ENCODE data around the gene ELP1.

ELP1 gene

GRCh38 chr9:108880738-108881316 lies 53.1 kb downstream of the ELP1 start:
- Histone ChIP-seq H3K9me3 (ENCODE audit: control insufficient read depth, low read length) (no peaks in the 10 kb centered on the region), H3K4me3 (ENCODE audit: low read length) (no peak overlapping the region), H3K9ac (ENCODE audit: low read length) (no peak overlapping the region), H3K36me3 (ENCODE audit: control insufficient read depth, insufficient read depth, low read length, severe bottlenecking) (peaks cover 67% of the 10 kb centered on the region), H3K4me1 (ENCODE audit: control insufficient read depth, insufficient read depth, low read length) (peaks cover 15% of the 10 kb centered on the region), H3K27me3 (replicated peaks; ENCODE audit: control insufficient read depth, insufficient read depth, low read length) (no peaks in the 10 kb centered on the region)
- DNase-seq (ENCODE audit: low read depth) = no peak

- Histone ChIP-seq H3K9ac (ENCODE audit: low read length) (no peak overlapping the region), H3K4me3 (ENCODE audit: low read length) (no peak overlapping the region), H3K9me3 (ENCODE audit: control insufficient read depth, low read length) (no peaks in the 10 kb centered on the region), H3K27me3 (replicated peaks; ENCODE audit: control insufficient read depth, insufficient read depth, low read length) (no peaks in the 10 kb centered on the region), H3K36me3 (ENCODE audit: control insufficient read depth, insufficient read depth, low read length, severe bottlenecking) (peaks cover 95% of the 10 kb centered on the region), H3K4me1 (ENCODE audit: control insufficient read depth, insufficient read depth, low read length) (no peaks in the 10 kb centered on the region)
- no peak for DNase-seq (ENCODE audit: low read depth)
Observed at GRCh38 chr9:108877524-108877923, 56.4 kb downstream of the ELP1 start.

GRCh38 chr9:108876425-108876824 lies 57.5 kb downstream of the ELP1 start:
- Histone ChIP-seq H3K27me3 (replicated peaks; ENCODE audit: control insufficient read depth, insufficient read depth, low read length) (no peaks in the 10 kb centered on the region), H3K9me3 (ENCODE audit: control insufficient read depth, low read length) (peaks cover 5% of the 10 kb centered on the region), H3K9ac (ENCODE audit: low read length) (no peak overlapping the region), H3K4me3 (ENCODE audit: low read length) (no peak overlapping the region), H3K4me1 (ENCODE audit: control insufficient read depth, insufficient read depth, low read length) (no peaks in the 10 kb centered on the region), H3K36me3 (ENCODE audit: control insufficient read depth, insufficient read depth, low read length, severe bottlenecking) (peaks cover 93% of the 10 kb centered on the region)
- no peak for DNase-seq (ENCODE audit: low read depth)

GRCh38 chr9:108874058-108874788 lies 59.7 kb downstream of the ELP1 start:
- Histone ChIP-seq H3K27me3 (replicated peaks; ENCODE audit: control insufficient read depth, insufficient read depth, low read length) (no peaks in the 10 kb centered on the region), H3K9me3 (ENCODE audit: control insufficient read depth, low read length) (peaks cover 7% of the 10 kb centered on the region), H3K4me1 (ENCODE audit: control insufficient read depth, insufficient read depth, low read length) (peaks cover 5% of the 10 kb centered on the region), H3K36me3 (ENCODE audit: control insufficient read depth, insufficient read depth, low read length, severe bottlenecking) (peaks cover 85% of the 10 kb centered on the region), H3K9ac (ENCODE audit: low read length) (no peak overlapping the region), H3K4me3 (ENCODE audit: low read length) (no peak overlapping the region)
- no peak for DNase-seq (ENCODE audit: low read depth)

- DNase-seq (ENCODE audit: low read depth) = peak; percentile 62
- no peak overlapping the region for H3K4me3 ChIP-seq (ENCODE audit: low read length)
- no peaks in the 10 kb centered on the region for H3K27me3 ChIP-seq (replicated peaks; ENCODE audit: control insufficient read depth, insufficient read depth, low read length)
- H3K9me3 ChIP-seq (ENCODE audit: control insufficient read depth, low read length) = peaks cover 7% of the 10 kb centered on the region
- H3K4me1 ChIP-seq (ENCODE audit: control insufficient read depth, insufficient read depth, low read length) = peaks cover 20% of the 10 kb centered on the region
- no peak overlapping the region for H3K9ac ChIP-seq (ENCODE audit: low read length)
- H3K36me3 ChIP-seq (ENCODE audit: control insufficient read depth, insufficient read depth, low read length, severe bottlenecking) = peaks cover 39% of the 10 kb centered on the region
Observed at GRCh38 chr9:108869092-108869725, 64.7 kb downstream of the ELP1 start.

- Histone ChIP-seq H3K36me3 (ENCODE audit: control insufficient read depth, insufficient read depth, low read length, severe bottlenecking) (peaks cover 26% of the 10 kb centered on the region), H3K9me3 (ENCODE audit: control insufficient read depth, low read length) (peaks cover 7% of the 10 kb centered on the region), H3K4me1 (ENCODE audit: control insufficient read depth, insufficient read depth, low read length) (peaks cover 20% of the 10 kb centered on the region), H3K27me3 (replicated peaks; ENCODE audit: control insufficient read depth, insufficient read depth, low read length) (no peaks in the 10 kb centered on the region), H3K9ac (ENCODE audit: low read length) (no peak overlapping the region), H3K4me3 (ENCODE audit: low read length) (no peak overlapping the region)
- DNase-seq (ENCODE audit: low read depth) = no peak
Observed at GRCh38 chr9:108867829-108868228, 66.1 kb downstream of the ELP1 start.

GRCh38 chr9:108867116-108867515 lies 66.8 kb downstream of the ELP1 start:
- Histone ChIP-seq H3K4me3 (ENCODE audit: low read length) (no peak overlapping the region), H3K9ac (ENCODE audit: low read length) (no peak overlapping the region), H3K4me1 (ENCODE audit: control insufficient read depth, insufficient read depth, low read length) (peaks cover 20% of the 10 kb centered on the region), H3K36me3 (ENCODE audit: control insufficient read depth, insufficient read depth, low read length, severe bottlenecking) (peaks cover 22% of the 10 kb centered on the region), H3K9me3 (ENCODE audit: control insufficient read depth, low read length) (peaks cover 7% of the 10 kb centered on the region), H3K27me3 (replicated peaks; ENCODE audit: control insufficient read depth, insufficient read depth, low read length) (no peaks in the 10 kb centered on the region)
- DNase-seq (ENCODE audit: low read depth) = no peak

- Histone ChIP-seq H3K9me3 (ENCODE audit: control insufficient read depth, low read length) (no peaks in the 10 kb centered on the region), H3K36me3 (ENCODE audit: control insufficient read depth, insufficient read depth, low read length, severe bottlenecking) (peaks cover 11% of the 10 kb centered on the region), H3K27me3 (replicated peaks; ENCODE audit: control insufficient read depth, insufficient read depth, low read length) (no peaks in the 10 kb centered on the region), H3K4me3 (ENCODE audit: low read length) (no peak overlapping the region), H3K4me1 (ENCODE audit: control insufficient read depth, insufficient read depth, low read length) (peaks cover 20% of the 10 kb centered on the region), H3K9ac (ENCODE audit: low read length) (no peak overlapping the region)
- DNase-seq (ENCODE audit: low read depth) = no peak
Observed at GRCh38 chr9:108866001-108866420, 67.9 kb downstream of the ELP1 start.

- Histone ChIP-seq H3K36me3 (ENCODE audit: control insufficient read depth, insufficient read depth, low read length, severe bottlenecking) (peaks cover 4% of the 10 kb centered on the region), H3K9me3 (ENCODE audit: control insufficient read depth, low read length) (no peaks in the 10 kb centered on the region), H3K9ac (ENCODE audit: low read length) (no peak overlapping the region), H3K27me3 (replicated peaks; ENCODE audit: control insufficient read depth, insufficient read depth, low read length) (no peaks in the 10 kb centered on the region), H3K4me1 (ENCODE audit: control insufficient read depth, insufficient read depth, low read length) (peaks cover 20% of the 10 kb centered on the region), H3K4me3 (ENCODE audit: low read length) (no peak overlapping the region)
- DNase-seq (ENCODE audit: low read depth) = no peak
Observed at GRCh38 chr9:108865037-108865436, 68.9 kb downstream of the ELP1 start.

- H3K4me1 ChIP-seq (ENCODE audit: control insufficient read depth, insufficient read depth, low read length) = peaks cover 18% of the 10 kb centered on the region
- peaks cover 3% of the 10 kb centered on the region for H3K36me3 ChIP-seq (ENCODE audit: control insufficient read depth, insufficient read depth, low read length, severe bottlenecking)
- no peaks in the 10 kb centered on the region for H3K27me3 ChIP-seq (replicated peaks; ENCODE audit: control insufficient read depth, insufficient read depth, low read length)
- H3K9me3 ChIP-seq (ENCODE audit: control insufficient read depth, low read length) = no peaks in the 10 kb centered on the region
- DNase-seq (ENCODE audit: low read depth) = no peak
- no peak overlapping the region for H3K4me3 ChIP-seq (ENCODE audit: low read length)
- no peak overlapping the region for H3K9ac ChIP-seq (ENCODE audit: low read length)
Observed at GRCh38 chr9:108864446-108864845, 69.5 kb downstream of the ELP1 start.

- Histone ChIP-seq H3K27me3 (replicated peaks; ENCODE audit: control insufficient read depth, insufficient read depth, low read length) (no peaks in the 10 kb centered on the region), H3K36me3 (ENCODE audit: control insufficient read depth, insufficient read depth, low read length, severe bottlenecking) (peaks cover 3% of the 10 kb centered on the region), H3K4me3 (ENCODE audit: low read length) (no peak overlapping the region), H3K9me3 (ENCODE audit: control insufficient read depth, low read length) (no peaks in the 10 kb centered on the region), H3K9ac (ENCODE audit: low read length) (no peak overlapping the region), H3K4me1 (ENCODE audit: control insufficient read depth, insufficient read depth, low read length) (peaks cover 12% of the 10 kb centered on the region)
- no peak for DNase-seq (ENCODE audit: low read depth)
Observed at GRCh38 chr9:108863891-108864290, 70.0 kb downstream of the ELP1 start.

Measured in adipocyte (in vitro differentiated cells).